ENCODE data around the gene TATDN2.
"Not testable (repeated sequence)": the region's sequence is repeated elsewhere in the genome, so short reads cannot be mapped to it uniquely, and the experiment has no call there.

The TATDN2 gene

DNA sequence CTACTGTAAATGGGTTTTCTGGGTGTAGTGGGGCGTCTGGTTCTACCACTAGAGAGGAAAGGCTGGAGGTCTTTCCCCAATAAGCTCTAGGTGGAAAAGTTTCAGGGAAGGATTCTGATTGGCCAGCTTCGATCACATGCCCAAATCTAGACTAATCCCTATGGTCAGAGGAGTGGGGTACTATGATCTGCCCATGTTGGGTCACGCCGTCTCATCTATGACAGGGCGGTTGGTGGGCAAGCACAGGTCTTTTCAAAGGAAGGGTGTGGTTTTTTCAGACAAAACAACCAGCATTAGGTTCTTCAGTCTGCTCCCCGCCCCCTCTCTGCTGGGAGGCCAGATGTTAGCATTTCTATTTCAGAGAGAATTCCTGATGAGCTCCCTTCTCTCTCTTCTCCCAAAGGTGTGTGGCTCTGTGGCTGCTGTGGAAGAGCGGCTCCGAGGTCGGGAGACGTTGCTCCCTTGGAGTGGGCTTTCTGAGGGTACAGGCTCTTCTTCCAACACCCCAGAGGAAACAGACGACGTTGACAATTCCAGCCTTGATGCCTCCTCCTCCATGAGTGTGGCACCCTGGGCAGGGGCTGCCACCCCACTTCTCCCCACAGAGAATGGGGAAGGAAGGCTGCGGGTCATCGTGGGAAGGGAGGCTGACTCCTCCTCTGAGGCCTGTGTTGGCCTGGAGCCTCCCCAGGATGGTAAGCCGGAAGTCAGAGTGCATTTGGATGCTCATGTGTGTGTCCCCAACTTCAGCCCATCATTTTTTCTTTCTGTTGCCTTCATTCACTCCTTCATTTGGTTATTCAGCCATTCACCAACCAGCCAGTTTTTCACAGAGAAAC is 9.7 kb upstream of the TATDN2 start:
- DNase-seq = no peak

- no peak for DNase-seq
These were observed 7.5 kb upstream of the TATDN2 start for GRCh38 chr3:10240799-10241198.

DNA sequence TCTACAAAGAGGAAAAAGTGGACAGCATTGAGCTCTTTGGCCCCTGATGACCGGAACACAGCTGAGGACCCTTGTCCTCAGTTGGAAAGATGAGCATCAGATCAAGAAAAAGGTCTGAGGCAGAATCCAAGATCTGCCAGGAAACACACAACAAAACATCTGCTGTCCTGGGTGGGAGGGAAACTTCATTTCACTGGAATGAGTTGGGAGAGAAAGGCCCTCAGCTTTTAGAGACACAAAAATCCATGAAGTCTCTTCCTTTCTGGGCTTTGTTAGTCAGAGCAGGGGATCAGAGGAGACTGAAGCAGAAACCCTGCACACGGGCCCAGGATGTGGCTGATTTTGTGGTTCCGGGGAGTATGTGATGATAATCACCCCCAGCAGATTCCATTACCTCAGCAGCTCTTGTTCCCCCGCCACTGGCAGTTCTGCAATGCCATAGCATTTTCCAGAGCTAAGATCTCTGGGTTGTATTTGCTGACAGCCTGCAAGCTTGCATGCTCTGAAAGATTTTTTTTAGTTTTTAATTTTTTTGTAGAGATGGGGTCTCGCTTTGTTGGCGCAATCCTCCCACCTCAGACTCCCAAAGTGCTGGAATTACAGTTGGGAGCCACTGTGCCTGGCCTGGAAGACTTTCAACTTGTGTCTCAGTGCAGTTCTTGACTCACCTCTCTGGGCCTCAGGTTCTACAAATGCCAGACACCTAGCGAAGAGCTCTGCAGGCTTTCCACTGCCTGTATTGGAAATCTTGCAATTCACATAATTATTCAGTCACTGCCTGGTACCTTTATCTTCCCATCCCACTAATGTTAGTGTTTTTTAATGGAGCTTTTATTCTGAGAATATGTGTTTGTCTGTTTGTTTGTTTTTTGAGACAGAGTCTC is 5.8 kb upstream of the TATDN2 start:
- no peak for DNase-seq

- DNase-seq = no peak
These were observed 4.2 kb upstream of the TATDN2 start for GRCh38 chr3:10244009-10244408.

GRCh38 chr3:10245081-10245712 is 3.1 kb upstream of the TATDN2 start:
- no peak for DNase-seq

DNA sequence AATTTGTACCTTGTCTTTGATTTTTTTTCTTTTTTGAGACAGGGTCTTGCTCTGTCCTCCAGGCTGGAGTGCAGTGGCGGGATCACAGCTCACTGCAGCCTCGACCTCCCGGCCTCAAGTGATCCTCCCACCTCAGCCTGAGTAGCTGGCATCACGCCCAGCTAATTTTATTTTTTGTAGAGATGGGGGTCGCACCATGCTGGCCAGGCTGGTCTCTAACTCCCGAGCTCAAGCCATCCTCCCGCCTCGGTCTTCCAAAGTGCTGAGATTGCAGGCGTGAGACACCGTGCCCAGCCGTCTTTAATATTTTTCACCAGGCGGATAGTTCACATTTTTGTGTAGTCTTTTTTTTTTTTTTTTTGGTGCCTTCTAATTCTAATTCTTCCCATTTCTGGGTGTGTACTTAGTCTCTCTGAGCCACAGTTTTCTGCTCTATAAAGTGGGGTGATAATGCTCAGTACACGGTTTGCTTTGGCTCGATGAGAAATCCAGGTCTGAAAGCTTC is 528 bp upstream of the TATDN2 start:
- DNase-seq = no peak

GRCh38 chr3:10248984-10249748 is 907 bp downstream of the TATDN2 start:
- DNase-seq = no peak

DNA sequence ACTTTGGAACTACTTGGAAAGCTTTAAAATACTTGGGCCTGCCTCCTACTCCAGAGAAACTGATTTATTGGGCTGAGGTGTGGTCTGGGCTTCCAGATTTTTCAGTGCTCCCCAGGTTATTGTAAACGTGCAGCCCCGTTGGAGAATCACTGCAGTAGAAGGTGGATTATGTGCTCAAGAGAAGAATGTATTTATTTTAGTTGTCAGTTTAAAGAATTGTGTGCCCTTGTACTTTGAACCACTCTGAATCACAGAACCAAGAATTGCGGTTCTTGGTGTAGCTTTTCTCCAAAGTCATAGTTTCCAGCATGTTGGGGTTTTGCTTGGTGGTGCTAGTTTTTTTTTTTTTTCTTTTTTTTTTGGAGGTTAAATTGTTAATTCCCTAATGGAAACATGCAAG is 1.6 kb downstream of the TATDN2 start:
- DNase-seq = no peak

- DNase-seq = no peak
These were observed 2.7 kb downstream of the TATDN2 start for GRCh38 chr3:10251006-10251405.

- no peak for DNase-seq
These were observed 5.5 kb downstream of the TATDN2 start for GRCh38 chr3:10253731-10254130.

DNA sequence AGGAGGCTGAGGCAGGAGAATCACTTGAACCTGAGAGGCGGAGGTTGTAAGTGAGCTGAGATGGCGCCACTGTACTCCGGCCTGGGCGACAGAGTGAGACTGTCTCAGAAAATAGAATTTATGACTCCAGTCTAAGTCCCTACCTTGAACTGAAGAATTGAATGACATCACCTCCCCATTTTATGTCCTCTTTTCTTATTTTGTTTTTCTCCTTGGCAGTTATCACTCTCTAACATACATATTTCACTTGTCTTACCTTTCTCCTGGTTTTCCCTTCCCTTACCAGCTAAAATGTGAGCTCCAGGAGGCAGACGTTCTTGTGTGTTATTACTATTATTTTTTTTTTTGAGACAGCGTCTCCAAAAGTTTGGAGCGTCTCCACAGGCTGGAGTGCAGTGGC is 7.6 kb downstream of the TATDN2 start:
- DNase-seq = no peak

GRCh38 chr3:10259036-10259435 is 10.8 kb downstream of the TATDN2 start:
- DNase-seq = no peak

DNA sequence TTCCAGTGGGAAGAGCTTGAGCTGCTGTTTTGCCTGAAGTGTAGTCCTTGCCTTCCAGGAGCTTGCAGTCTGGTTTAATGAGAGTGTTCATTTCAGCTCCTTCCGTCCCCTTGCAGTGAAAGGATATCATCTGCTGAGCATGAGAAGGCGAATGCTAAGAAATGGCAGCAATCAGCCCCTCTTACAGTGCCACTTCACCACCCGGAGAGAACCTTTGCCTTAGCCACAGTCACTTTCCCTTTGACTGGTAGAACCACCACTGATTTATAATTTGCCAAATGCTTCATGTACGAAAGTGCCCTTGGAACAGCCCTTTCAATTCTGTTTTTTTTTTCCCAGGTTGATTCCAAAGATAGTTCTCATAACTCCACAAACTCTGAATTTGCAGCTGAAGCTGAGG is 11.5 kb downstream of the TATDN2 start:
- no peak for DNase-seq

DNA sequence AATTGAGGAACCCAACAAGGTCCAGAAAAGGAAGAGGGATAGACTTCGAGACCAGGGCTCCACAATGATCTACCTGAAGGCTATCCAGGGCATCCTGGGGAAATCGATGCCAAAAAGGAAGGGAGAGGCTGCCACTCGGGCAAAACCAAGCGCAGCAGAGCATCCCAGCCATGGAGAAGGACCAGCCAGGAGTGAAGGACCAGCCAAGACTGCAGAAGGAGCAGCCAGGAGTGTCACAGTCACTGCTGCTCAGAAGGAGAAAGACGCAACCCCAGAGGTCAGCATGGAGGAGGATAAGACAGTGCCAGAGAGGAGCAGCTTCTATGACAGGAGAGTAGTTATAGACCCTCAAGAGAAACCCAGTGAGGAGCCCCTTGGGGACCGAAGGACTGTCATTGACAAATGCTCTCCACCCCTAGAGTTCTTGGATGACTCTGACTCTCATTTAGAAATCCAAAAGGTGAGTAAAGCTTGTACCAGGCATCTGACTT is 12.0 kb downstream of the TATDN2 start:
- no peak for DNase-seq

DNA sequence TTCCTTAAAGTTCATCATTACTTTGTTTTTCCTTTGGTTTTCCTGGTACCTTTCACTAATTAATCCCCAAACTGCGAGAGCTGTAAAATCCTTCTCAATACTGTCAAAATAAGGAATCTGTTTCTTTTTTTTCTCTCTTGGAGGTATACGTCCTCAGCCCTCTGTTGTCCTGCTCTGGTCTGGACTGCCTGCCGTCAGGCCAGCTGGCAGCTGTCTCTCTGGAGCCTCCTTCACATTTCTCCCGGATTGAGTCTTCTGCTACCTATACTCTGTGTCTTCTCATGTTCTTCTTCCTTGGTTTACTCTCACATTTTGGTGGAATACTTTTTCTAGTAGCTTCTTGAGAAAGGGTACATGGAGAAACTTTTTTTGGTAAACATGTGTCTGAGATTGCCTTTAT is 13.8 kb downstream of the TATDN2 start:
- no peak for DNase-seq

DNA sequence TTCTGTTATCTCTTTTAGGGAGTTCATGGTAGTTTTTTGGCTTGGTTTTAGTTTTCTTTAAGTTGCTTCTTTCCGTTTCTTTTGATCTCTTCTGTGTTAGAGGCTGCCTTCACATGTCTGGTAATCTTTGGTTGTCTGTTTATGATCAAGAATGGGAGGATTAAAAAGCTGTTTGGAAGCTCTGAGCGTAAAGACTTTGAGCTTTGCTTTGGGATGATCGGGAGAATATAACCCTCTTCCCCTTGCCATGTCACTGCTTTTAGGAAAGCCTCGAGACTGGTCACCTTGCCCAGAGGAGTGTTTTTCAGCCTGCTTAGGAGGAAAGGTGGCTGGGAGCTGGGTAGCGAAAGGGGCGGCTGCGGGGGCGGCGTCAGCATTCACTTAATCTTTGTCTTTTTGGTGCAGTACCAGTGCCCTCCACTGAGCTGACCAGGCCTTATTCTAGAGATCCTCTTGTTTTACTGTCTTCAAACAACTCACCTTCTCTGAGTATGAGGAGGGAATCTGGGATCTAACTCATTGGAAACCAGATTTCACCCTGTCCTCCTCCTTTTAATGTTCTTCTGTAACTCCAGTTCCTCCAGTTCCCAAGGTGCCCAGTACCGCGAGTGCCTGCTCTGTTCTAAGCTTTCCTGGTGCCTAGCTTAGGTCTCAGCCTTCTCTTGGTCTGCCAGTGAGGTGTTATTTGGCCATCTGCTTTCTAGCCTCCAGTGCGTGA is 15.5 kb downstream of the TATDN2 start:
- DNase-seq = no peak

DNA sequence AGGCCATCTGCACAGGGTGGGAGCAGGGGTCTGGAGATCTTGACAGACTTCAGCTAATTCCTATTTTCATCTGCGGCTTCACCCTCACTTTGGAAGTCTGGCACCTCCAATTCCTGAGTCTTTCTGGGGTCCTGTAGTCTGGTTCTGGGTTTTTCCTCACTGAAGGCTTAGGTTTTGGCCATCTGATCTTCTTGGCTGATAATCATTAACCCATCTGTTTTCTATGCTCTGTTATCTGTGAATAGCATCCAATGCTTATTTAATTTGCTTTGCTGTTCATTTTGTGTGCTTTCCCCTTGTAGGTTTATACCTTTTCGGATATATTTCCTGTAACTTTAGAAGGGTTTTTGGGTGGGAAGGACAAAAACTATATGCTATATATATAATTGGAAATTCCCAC is 17.6 kb downstream of the TATDN2 start:
- no peak for DNase-seq

GRCh38 chr3:10266936-10267335 is 18.7 kb downstream of the TATDN2 start:
- not testable (repeated sequence) for DNase-seq

GRCh38 chr3:10268116-10268515 is 19.9 kb downstream of the TATDN2 start:
- DNase-seq = no peak

DNA sequence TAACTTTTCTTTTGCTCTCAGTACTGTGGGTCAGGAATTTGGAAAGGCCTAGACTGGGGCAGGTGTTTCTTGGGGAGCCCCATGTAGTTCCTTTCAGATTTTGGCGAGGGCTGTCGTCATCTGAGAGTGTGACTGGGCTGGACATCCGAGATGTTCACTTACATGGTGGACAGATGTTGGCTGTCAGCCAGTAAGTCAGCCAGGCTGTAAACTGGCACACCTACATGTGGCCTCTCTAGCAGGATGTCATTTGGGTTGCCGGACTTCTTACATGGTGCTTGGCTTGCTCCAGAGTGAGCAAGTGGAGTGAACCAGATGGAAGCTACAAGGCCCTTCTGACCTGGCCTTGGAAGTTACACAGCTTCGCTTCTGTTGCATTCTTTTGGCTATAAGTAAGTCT is 20.7 kb downstream of the TATDN2 start:
- no peak for DNase-seq

DNA sequence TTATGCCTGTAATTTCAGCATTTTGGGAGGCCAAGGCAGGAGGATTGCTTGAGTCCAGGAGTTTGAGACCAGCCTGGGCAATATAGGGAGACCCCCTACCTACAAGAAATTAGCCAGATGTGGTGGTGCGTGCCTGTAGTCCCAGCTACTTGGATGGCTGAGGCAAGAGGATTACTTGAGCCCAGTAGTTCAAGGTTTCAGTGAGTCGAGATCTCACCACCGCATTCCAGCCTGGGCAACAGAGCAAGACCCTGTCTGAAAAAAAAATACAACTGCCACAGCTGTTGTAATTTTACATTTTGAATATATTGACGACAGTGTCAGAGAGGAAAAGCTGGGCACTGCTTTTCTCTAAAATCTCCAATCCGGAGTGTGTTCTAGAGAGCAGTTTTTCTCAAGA is 21.2 kb downstream of the TATDN2 start:
- DNase-seq = no peak

- not testable (repeated sequence) for DNase-seq
These were observed 24.2 kb downstream of the TATDN2 start for GRCh38 chr3:10272476-10272875.

Data from NCI-H345 (cell line).